HG02588 (cell line): ENCODE measurements around the gene VWA3A.
A peak's percentile ranks its signal among the peaks of the same experiment; 100 is the strongest.

Experiments
- ATAC-seq: cut with Tn5 transposase; IDR thresholded peaks from one replicate; pipeline ENCODE4 v1.9.1; 2021; ENCODE audit warnings: mild to moderate bottlenecking, moderate library complexity; ENCODE audit not compliant: unreplicated experiment

Gene VWA3A

GRCh38 chr16:22177968-22178930, 85.9 kb downstream of the VWA3A start:
- ATAC-seq, result no peak

- no peak for ATAC-seq
These were observed 89.1 kb downstream of the VWA3A start for GRCh38 chr16:22181426-22181825.

- ATAC-seq, result no peak
These were observed 89.5 kb downstream of the VWA3A start for GRCh38 chr16:22181843-22182242.

- ATAC-seq, result no peak
These were observed 91.0 kb downstream of the VWA3A start for GRCh38 chr16:22183335-22183734.

- no peak for ATAC-seq
These were observed 91.7 kb downstream of the VWA3A start for GRCh38 chr16:22183901-22184614.

GRCh38 chr16:22184615-22184968, 92.3 kb downstream of the VWA3A start:
- no peak for ATAC-seq

GRCh38 chr16:22186517-22186916, 94.2 kb downstream of the VWA3A start:
- ATAC-seq, result no peak

GRCh38 chr16:22188267-22188594, 95.9 kb downstream of the VWA3A start:
- ATAC-seq, result no peak

- ATAC-seq, result no peak
These were observed 96.5 kb downstream of the VWA3A start for GRCh38 chr16:22188595-22189442.

- no peak for ATAC-seq
These were observed 97.2 kb downstream of the VWA3A start for GRCh38 chr16:22189473-22190080.

GRCh38 chr16:22190081-22190775, 97.9 kb downstream of the VWA3A start:
- peak; percentile 57 for ATAC-seq

GRCh38 chr16:22190776-22191531, 98.6 kb downstream of the VWA3A start:
- ATAC-seq, result peak; percentile 42

- ATAC-seq, result no peak
These were observed 99.4 kb downstream of the VWA3A start for GRCh38 chr16:22191532-22192260.

- ATAC-seq, result no peak
These were observed 100.1 kb downstream of the VWA3A start for GRCh38 chr16:22192261-22193062.

- no peak for ATAC-seq
These were observed 100.7 kb downstream of the VWA3A start for GRCh38 chr16:22193063-22193411.

GRCh38 chr16:22194707-22195444, 102.5 kb downstream of the VWA3A start:
- ATAC-seq, result no peak

GRCh38 chr16:22195445-22195694, 103.0 kb downstream of the VWA3A start:
- no peak for ATAC-seq
